ENCODE measurements around the gene RCL1. TPM values are rescaled to one million over a fixed set of nuclear protein-coding genes. Genes with fewer than 3 reads are reported as not detected.

RCL1 gene
- polyA plus RNA-seq, 3 donors, result 2.2 to 3.0 (median 3.0) TPM

- H3K27ac Mint-ChIP-seq, result no peak overlapping the region
- no peak overlapping the region for H3K9ac ChIP-seq (ENCODE audit: insufficient read depth, low read length, poor library complexity, severe bottlenecking)
- peaks cover 69% of the 10 kb centered on the region for H3K79me2 ChIP-seq (ENCODE audit: insufficient read depth, low read length)
- H3K4me1 Mint-ChIP-seq, result peaks cover 33% of the 10 kb centered on the region
- H3K4me2 ChIP-seq (replicated peaks; ENCODE audit: extremely low read depth, low read length, poor library complexity, severe bottlenecking), result no peak overlapping the region
- no peaks in the 10 kb centered on the region for H3K36me3 Mint-ChIP-seq
- peaks cover 1 to 8% (median 6%) of the 10 kb centered on the region in 7 donors for H3K9me3 Mint-ChIP-seq
- H3K4me1 ChIP-seq (ENCODE audit: control insufficient read depth in 1 of 2, insufficient read depth in 2 of 2, low read length in 2 of 2), result peaks cover 20 to 23% of the 10 kb centered on the region in 2 donors
- DNase-seq, result no peak
- no CpG with 5 or more reads among the region's 6 CpGs for WGBS (ENCODE audit: insufficient coverage)
- intact Hi-C loops (cut with micrococcal nuclease), result no loop called here
- H3K36me3 ChIP-seq (replicated peaks in 1 of 2; ENCODE audit: control insufficient read depth in 1 of 2, insufficient read depth in 2 of 2, low read length in 2 of 2), result no peaks in the 10 kb centered on the region
- H4K20me1 ChIP-seq (ENCODE audit: insufficient read depth, low read length), result peaks cover 6% of the 10 kb centered on the region
- peaks cover 3 to 10% of the 10 kb centered on the region in 2 donors for H3K9me3 ChIP-seq (replicated peaks in 1 of 2; ENCODE audit: control insufficient read depth in 1 of 2, insufficient read depth in 1 of 2, low read length in 2 of 2)
- TF ChIP-seq CTCF (IDR thresholded peaks at IDR 0.05), result no peak
- no peak overlapping the region for H3K4me3 ChIP-seq (replicated peaks in 1 of 3; ENCODE audit: low read depth in 2 of 3, low read length in 3 of 3)
- H2AFZ ChIP-seq (ENCODE audit: insufficient read depth, low read depth, low read length, poor library complexity, severe bottlenecking), result no peak overlapping the region
- no peak overlapping the region for H3K27ac ChIP-seq (ENCODE audit: low read depth in 1 of 2, low read length in 2 of 2)
- H3K27me3 Mint-ChIP-seq (ENCODE audit: low read depth in 3 of 3), result no peaks in the 10 kb centered on the region
- no peak overlapping the region for H3K4me3 Mint-ChIP-seq
- H3K27me3 ChIP-seq (ENCODE audit: control insufficient read depth in 2 of 2, insufficient read depth in 2 of 2, low read length in 2 of 2), result no peaks in the 10 kb centered on the region
Measured at GRCh38 chr9:4801156-4801555, 8.4 kb downstream of the RCL1 start.

GRCh38 chr9:4803670-4804530, 11.2 kb downstream of the RCL1 start:
- peaks cover 7 to 13% of the 10 kb centered on the region in 2 donors for H3K9me3 ChIP-seq (replicated peaks in 1 of 2; ENCODE audit: control insufficient read depth in 1 of 2, insufficient read depth in 1 of 2, low read length in 2 of 2)
- H3K27ac ChIP-seq (ENCODE audit: low read depth in 1 of 2, low read length in 2 of 2), result no peak overlapping the region
- intact Hi-C loops (cut with micrococcal nuclease), result no loop called here
- Mint-ChIP-seq H3K9me3 (peaks cover 3 to 18% (median 17%) of the 10 kb centered on the region in 7 donors), H3K4me1 (peaks cover 15% of the 10 kb centered on the region), H3K27me3 (ENCODE audit: low read depth in 3 of 3) (no peaks in the 10 kb centered on the region), H3K27ac (peak overlapping the region in 1 of 7 donors; percentile 3), H3K4me3 (no peak overlapping the region), H3K36me3 (no peaks in the 10 kb centered on the region)
- H3K4me3 ChIP-seq (replicated peaks in 1 of 3; ENCODE audit: low read depth in 2 of 3, low read length in 3 of 3), result no peak overlapping the region
- H2AFZ ChIP-seq (ENCODE audit: insufficient read depth, low read depth, low read length, poor library complexity, severe bottlenecking), result no peak overlapping the region
- H3K79me2 ChIP-seq (ENCODE audit: insufficient read depth, low read length), result peaks cover 58% of the 10 kb centered on the region
- no peak for DNase-seq
- H3K36me3 ChIP-seq (replicated peaks in 1 of 2; ENCODE audit: control insufficient read depth in 1 of 2, insufficient read depth in 2 of 2, low read length in 2 of 2), result no peaks in the 10 kb centered on the region
- H3K4me1 ChIP-seq (ENCODE audit: control insufficient read depth in 1 of 2, insufficient read depth in 2 of 2, low read length in 2 of 2), result peaks cover 5% of the 10 kb centered on the region in 2 donors
- H4K20me1 ChIP-seq (ENCODE audit: insufficient read depth, low read length), result no peaks in the 10 kb centered on the region
- no peaks in the 10 kb centered on the region for H3K27me3 ChIP-seq (ENCODE audit: control insufficient read depth in 2 of 2, insufficient read depth in 2 of 2, low read length in 2 of 2)
- TF ChIP-seq CTCF (IDR thresholded peaks at IDR 0.05), result no peak
- no peak overlapping the region for H3K4me2 ChIP-seq (replicated peaks; ENCODE audit: extremely low read depth, low read length, poor library complexity, severe bottlenecking)
- WGBS (ENCODE audit: insufficient coverage), result 96% methylated on average over 27 of the region's 27 CpGs
- H3K9ac ChIP-seq (ENCODE audit: insufficient read depth, low read length, poor library complexity, severe bottlenecking), result no peak overlapping the region
